Measurements from ENCODE around the gene C8G. TPM values are rescaled to one million over a fixed set of nuclear protein-coding genes. Genes with fewer than 3 reads are reported as not detected.

Gene C8G
- polyA plus RNA-seq, 1 experiment, result 0.48 TPM

- no peak for TF ChIP-seq CTCF (IDR thresholded peaks at IDR 0.05; ENCODE audit: insufficient read depth, low read depth, low read length)
- ChIA-PET POLR2A (no interaction called here), CTCF (interaction anchor here (1.6 kb wide), 1 partner anchor 12 kb away, joined by 4 read pairs; no protein-coding TSS in a partner anchor)
- Histone ChIP-seq H3K27me3 (ENCODE audit: control insufficient read depth, insufficient read depth, low read length) (no peaks in the 10 kb centered on the region; the same call in 1 of the 2 replicates), H3K4me3 (ENCODE audit: low read depth, low read length) (no peak overlapping the region), H3K36me3 (ENCODE audit: control insufficient read depth, insufficient read depth, low read length) (no peaks in the 10 kb centered on the region)
- no peak for DNase-seq (ENCODE audit: low read depth)
Observed at GRCh38 chr9:136958473-136958872, 13.4 kb downstream of the C8G start.

GRCh38 chr9:136958898-136959850 lies 14.1 kb downstream of the C8G start:
- TF ChIP-seq CTCF (IDR thresholded peaks at IDR 0.05; ENCODE audit: insufficient read depth, low read depth, low read length), result no peak
- CTCF ChIA-PET, result interaction anchor here (0.8 to 2.8 kb wide), 5 partner anchors 11 to 76 kb away, joined by 3 to 8 read pairs (median 3); partner anchors contain the start of gene FBXW5
- H3K4me3 ChIP-seq (ENCODE audit: low read depth, low read length), result no peak overlapping the region
- no peak for DNase-seq (ENCODE audit: low read depth)
- POLR2A ChIA-PET, result no interaction called here
- no peaks in the 10 kb centered on the region for H3K36me3 ChIP-seq (ENCODE audit: control insufficient read depth, insufficient read depth, low read length)
- no peaks in the 10 kb centered on the region; the same call in 1 of the 2 replicates for H3K27me3 ChIP-seq (ENCODE audit: control insufficient read depth, insufficient read depth, low read length)

- ChIA-PET CTCF (interaction anchor here (0.7 to 2.8 kb wide), 6 partner anchors 12 to 135 kb away, joined by 3 to 8 read pairs (median 3); partner anchors contain the start of genes C8G and FBXW5), POLR2A (no interaction called here)
- no peak for TF ChIP-seq CTCF (IDR thresholded peaks at IDR 0.05; ENCODE audit: insufficient read depth, low read depth, low read length)
- H3K27me3 ChIP-seq (ENCODE audit: control insufficient read depth, insufficient read depth, low read length), result no peaks in the 10 kb centered on the region; the same call in 1 of the 2 replicates
- H3K36me3 ChIP-seq (ENCODE audit: control insufficient read depth, insufficient read depth, low read length), result no peaks in the 10 kb centered on the region
- no peak overlapping the region for H3K4me3 ChIP-seq (ENCODE audit: low read depth, low read length)
- no peak for DNase-seq (ENCODE audit: low read depth)
Observed at GRCh38 chr9:136960212-136960937, 15.3 kb downstream of the C8G start.

GRCh38 chr9:136960938-136961275 lies 15.9 kb downstream of the C8G start:
- DNase-seq (ENCODE audit: low read depth), result no peak
- Histone ChIP-seq H3K27me3 (ENCODE audit: control insufficient read depth, insufficient read depth, low read length) (no peaks in the 10 kb centered on the region; the same call in 1 of the 2 replicates), H3K36me3 (ENCODE audit: control insufficient read depth, insufficient read depth, low read length) (no peaks in the 10 kb centered on the region), H3K4me3 (ENCODE audit: low read depth, low read length) (no peak overlapping the region)
- ChIA-PET POLR2A (no interaction called here), CTCF (interaction anchor here (1.1 to 2.8 kb wide), 2 partner anchors 13 to 16 kb away, joined by 3 to 8 read pairs; partner anchors contain the start of gene C8G)
- TF ChIP-seq CTCF (IDR thresholded peaks at IDR 0.05; ENCODE audit: insufficient read depth, low read depth, low read length), result no peak
